AG04449 (cell line): ENCODE measurements around the gene AP1G2.
A peak's percentile ranks its signal among the peaks of the same experiment; 100 is the strongest.

Source experiments
- CTCF ChIA-PET: fragments of 350-600 bp; formaldehyde crosslinking; extraction: SDS; loops from one replicate; lab custom pipeline; 2021; ENCODE audit warnings: antibody characterized with exemption; lab: Yijun Ruan, JAX
- POLR2A ChIA-PET: fragments of 400-600, 350-600 bp; formaldehyde crosslinking; extraction: SDS; loops from one replicate; lab custom pipeline; 2020; ENCODE audit warnings: antibody characterized with exemption, inconsistent platforms; lab: Yijun Ruan, JAX
- DNase-seq: peaks from one replicate; pipeline ENCODE4 v3.0.0-alpha.2; 2010; ENCODE audit warnings: low read depth, low spot score
- H3K4me3 ChIP-seq: 2 replicates; pipeline ENCODE4 v1.5.1; 2011; ENCODE audit warnings: low read depth, mild to moderate bottlenecking, control low read depth, low read length
- CTCF ChIP-seq: IDR thresholded peaks from one replicate; pipeline ENCODE4 v1.5.1; 2011; ENCODE audit warnings: mild to moderate bottlenecking, moderate library complexity, low read length, control low read depth, inconsistent platforms; ENCODE audit not compliant: insufficient read depth; ENCODE audit errors: missing control alignments

AP1G2 gene

DNA sequence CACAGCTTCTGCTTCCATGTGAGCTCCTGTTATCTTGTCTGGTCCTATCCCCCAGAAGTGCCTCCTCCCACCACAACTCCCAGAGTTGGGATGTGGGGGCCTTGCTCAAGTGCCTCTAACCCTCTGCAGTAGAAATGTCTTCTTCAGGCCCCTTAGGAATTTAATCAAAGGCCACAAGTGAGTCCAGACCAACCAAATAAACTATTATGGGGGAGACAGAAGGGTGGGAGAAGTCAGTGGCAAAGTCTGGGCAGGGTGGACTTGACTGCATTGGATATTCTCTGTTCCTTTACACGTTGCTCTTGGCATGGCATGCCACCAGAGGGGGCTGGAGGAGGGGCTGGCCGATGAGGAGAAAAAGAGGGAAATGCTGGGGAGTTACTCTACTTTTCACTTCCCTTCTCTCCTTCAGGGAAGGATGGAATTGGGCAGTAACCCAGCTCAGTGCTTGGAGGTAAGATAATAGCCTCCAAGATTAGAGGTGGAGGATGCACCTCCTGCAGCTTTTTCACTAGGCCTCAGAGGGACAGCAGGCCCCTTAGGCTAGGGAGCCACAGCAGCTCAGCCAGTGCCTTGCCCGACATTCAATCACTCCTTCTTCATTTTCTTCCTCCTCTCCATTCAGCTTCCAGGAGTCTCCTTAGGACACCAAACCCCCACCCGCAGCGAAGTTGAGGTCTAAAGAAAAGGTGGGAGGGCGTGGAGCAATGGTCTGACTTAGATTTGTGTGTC is 1.2 kb upstream of the AP1G2 start:
- no peak for DNase-seq
- ChIA-PET CTCF (interaction anchor here (1.0 to 19.3 kb wide), 4 partner anchors 9 to 342 kb away, joined by 3 to 910 read pairs (median 10); no protein-coding TSS in a partner anchor), POLR2A (no interaction called here)
- H3K4me3 ChIP-seq, result no peak overlapping the region
- peak; percentile 27 for TF ChIP-seq CTCF

DNA sequence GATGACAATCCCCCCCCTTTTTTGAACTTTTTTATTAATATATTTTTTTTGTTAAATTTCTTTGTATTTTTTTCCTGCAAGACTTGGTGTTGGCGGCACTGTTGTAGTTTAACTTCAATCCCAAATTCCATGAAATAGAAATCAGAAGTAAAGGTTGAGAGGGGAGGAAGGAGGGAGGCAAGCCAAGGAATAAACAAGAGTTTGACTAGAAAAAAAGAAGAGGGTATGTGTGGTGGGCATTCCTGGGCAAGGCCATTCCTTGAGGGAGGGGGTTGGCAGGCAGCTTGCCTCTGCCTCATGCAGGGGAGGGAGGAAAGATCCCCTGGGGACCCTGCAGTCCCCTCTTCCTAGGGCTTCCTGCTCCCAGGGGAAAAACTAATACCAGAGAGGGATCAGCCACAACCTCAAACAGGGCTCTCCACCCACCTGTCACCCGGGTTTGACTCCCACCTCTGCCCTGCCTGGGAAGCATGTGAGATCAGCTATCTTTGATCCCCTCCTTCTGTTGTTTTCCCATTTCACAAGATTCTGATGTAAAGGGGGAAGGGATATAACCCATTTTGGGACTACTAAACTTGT is 519 bp upstream of the AP1G2 start:
- no peak for DNase-seq
- CTCF ChIA-PET, result interaction anchor here (1.1 to 19.3 kb wide), 5 partner anchors 9 to 343 kb away, joined by 3 to 910 read pairs (median 8); partner anchors contain the start of gene THTPA
- no peak overlapping the region for H3K4me3 ChIP-seq
- POLR2A ChIA-PET, result interaction anchor here (1.7 kb wide), 1 partner anchor 12 kb away, joined by 5 read pairs; the partner anchor contains the start of gene THTPA
- no peak for TF ChIP-seq CTCF

- TF ChIP-seq CTCF, result peak; percentile 31
- CTCF ChIA-PET, result interaction anchor here (0.6 to 19.3 kb wide), 9 partner anchors 8 to 388 kb away, joined by 3 to 910 read pairs (median 6); partner anchors contain the start of gene THTPA
- peak overlapping the region; percentile 64 for H3K4me3 ChIP-seq
- POLR2A ChIA-PET, result interaction anchor here (1.7 kb wide), 1 partner anchor 11 kb away, joined by 5 read pairs; the partner anchor contains the start of gene THTPA
- no peak for DNase-seq
Measured at GRCh38 chr14:23566778-23567185, 809 bp downstream of the AP1G2 start.

DNA sequence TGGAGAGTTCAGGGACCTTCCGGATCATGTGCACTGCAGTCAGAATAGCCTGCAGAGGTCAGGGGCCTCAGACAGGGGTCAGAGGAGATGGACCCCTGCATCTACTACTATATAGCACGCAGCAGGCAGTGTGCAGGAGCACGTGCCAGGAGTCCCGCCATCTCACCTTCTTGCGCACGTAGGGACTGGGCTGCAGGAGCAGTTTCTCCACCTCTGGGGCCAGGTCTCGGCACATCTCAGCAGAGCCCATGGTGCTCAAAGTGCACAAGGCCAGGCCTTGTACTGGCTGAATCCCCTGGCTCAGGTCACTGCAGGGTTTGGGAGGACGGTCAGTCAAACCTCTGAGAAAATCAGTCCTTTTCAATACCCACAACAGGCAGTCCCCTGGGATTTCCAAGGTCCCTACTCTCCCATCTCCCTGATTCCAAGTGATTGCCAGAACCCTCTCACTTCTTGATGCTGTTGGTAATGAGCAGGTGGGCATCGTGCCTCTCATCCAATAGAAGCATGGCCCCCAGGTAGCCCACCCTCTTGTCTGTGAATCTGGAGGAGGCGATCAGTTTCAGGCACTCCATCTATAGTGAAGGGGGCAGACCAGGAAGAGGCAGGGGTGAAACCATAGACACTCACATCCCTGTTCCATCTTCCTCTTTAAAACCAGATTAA is 1.3 kb downstream of the AP1G2 start:
- no peak for DNase-seq
- POLR2A ChIA-PET, result interaction anchor here (0.6 to 1.7 kb wide), 2 partner anchors 11 to 130 kb away, joined by 3 to 5 read pairs; partner anchors contain the start of gene THTPA
- H3K4me3 ChIP-seq, result no peak overlapping the region
- TF ChIP-seq CTCF, result no peak
- CTCF ChIA-PET, result interaction anchor here (0.6 to 19.3 kb wide), 8 partner anchors 8 to 388 kb away, joined by 3 to 910 read pairs (median 6); partner anchors contain the start of gene THTPA

DNA sequence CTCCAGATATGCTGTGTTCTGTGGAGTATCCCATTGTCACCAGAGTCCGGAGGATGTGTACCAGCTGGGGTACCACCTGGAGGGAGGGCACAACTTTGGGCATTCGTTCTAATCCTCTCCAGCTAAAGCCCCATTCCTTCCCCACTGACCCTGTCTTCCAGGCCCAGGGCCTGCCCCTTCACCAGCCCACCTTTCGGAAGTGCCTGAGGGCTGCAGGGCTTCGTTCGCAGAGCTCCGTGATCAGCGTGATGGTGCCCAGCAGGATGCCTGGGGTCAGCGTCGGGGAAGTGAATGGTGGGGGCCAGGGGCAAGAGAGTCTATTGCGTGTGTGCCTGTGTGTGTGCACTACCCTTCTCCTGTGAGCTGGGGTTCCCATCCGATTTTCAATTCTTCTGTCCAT is 2.0 kb downstream of the AP1G2 start:
- ChIA-PET CTCF (interaction anchor here (1.0 to 19.3 kb wide), 3 partner anchors 16 to 84 kb away, joined by 3 to 910 read pairs (median 8); no protein-coding TSS in a partner anchor), POLR2A (interaction anchor here (0.6 kb wide), 1 partner anchor 130 kb away, joined by 3 read pairs; no protein-coding TSS in a partner anchor)
- no peak overlapping the region for H3K4me3 ChIP-seq
- TF ChIP-seq CTCF, result no peak
- DNase-seq, result no peak
